ENCODE measurements around the gene ULBP2. TPM values are rescaled to one million over a fixed set of nuclear protein-coding genes. Genes with fewer than 3 reads are reported as not detected.

Gene ULBP2
- total and polyA plus RNA-seq, 2 of the 8 experiments (the other 6 are each of a cell fraction or from before 2014, with no cell fraction given): 0.05 TPM; not detected in 1

DNA sequence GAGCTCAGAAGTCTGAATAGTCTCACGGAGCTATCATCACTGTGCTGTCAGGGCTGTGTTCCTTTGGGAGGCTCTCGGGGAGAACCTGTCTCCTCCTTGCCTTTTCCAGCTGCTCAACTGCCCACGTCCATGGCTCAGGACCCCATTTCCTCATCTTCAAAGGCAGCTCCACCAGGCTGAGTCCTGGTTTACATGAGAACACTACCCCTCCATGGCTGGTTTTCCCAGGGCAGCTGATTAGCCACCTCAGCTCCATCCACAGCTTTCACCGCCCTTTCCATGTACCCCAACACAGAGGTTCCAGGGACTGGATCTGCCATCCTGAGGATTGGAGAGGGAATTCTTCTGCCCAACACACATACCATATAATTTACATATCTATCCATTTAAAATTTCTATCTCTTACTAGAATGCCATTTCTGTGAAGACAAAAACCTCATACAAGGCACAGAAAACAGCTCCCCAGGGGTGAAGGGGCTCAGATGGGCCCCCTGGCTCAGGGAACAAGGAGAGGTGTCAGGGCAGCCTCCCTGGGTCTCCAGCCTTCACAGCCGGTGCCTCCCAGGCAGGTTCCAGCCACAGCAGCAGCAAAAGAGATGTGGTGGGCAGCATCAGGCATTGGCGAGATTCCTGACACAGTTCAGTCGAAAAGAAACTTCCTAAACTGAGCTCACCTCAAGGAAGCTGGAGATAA lies 41.7 kb upstream of the ULBP2 start:
- Histone ChIP-seq H3K18ac (ENCODE audit: extremely low read depth, low read length) (no peak overlapping the region), H3K9ac (replicated peaks in 1 of 4; ENCODE audit: extremely low read depth in 1 of 4, low read depth in 3 of 4, low read length in 3 of 4) (no peak overlapping the region), H2AFZ (ENCODE audit: low read length) (no peak overlapping the region), H3K36me3 (ENCODE audit: control insufficient read depth in 2 of 4, insufficient read depth in 4 of 4, low read length in 3 of 4) (no peaks in the 10 kb centered on the region), H3K4me2 (ENCODE audit: insufficient read depth in 1 of 2, low read depth in 2 of 2, low read length in 2 of 2) (no peak overlapping the region), H2BK12ac (ENCODE audit: low read depth, low read length) (no peak overlapping the region), H3K23ac (ENCODE audit: insufficient read length) (no peak overlapping the region), H3K9me3 (ENCODE audit: insufficient read depth in 2 of 2, low read depth in 1 of 2, low read length in 1 of 2) (no peaks in the 10 kb centered on the region), H3K79me1 (ENCODE audit: low read depth, low read length) (no peaks in the 10 kb centered on the region), H3K14ac (ENCODE audit: insufficient read length) (no peak overlapping the region), H3K56ac (replicated peaks; ENCODE audit: insufficient read length, low read depth, low read length) (no peak overlapping the region), H4K5ac (ENCODE audit: insufficient read length, low read depth, low read length) (no peak overlapping the region), H2BK20ac (ENCODE audit: low read length) (no peak overlapping the region), H4K20me1 (replicated peaks in 1 of 2; ENCODE audit: control insufficient read depth in 1 of 2, insufficient read depth in 2 of 2, low read length in 2 of 2) (no peaks in the 10 kb centered on the region), H3K4me1 (replicated peaks in 1 of 4; ENCODE audit: control insufficient read depth in 3 of 4, insufficient read depth in 4 of 4, low read length in 3 of 4) (peaks cover 0 to 4% (median 0%) of the 10 kb centered on the region in 4 experiments; a peak in 1 of 7 replicates), H4K91ac (replicated peaks; ENCODE audit: insufficient read length, low read length) (no peak overlapping the region), H2BK120ac (replicated peaks; ENCODE audit: low read depth, low read length) (no peak overlapping the region), H3K4ac (replicated peaks; ENCODE audit: insufficient read length, low read depth, low read length) (no peak overlapping the region), H3K79me2 (ENCODE audit: control insufficient read depth in 1 of 2, insufficient read depth in 2 of 2, low read length in 2 of 2) (no peaks in the 10 kb centered on the region), H2BK15ac (ENCODE audit: low read length) (no peak overlapping the region), H2AK5ac (ENCODE audit: low read depth, low read length) (no peak overlapping the region), H4K8ac (ENCODE audit: extremely low read depth, insufficient read depth, low read length) (no peak overlapping the region), H3K27me3 (replicated peaks in 1 of 4; ENCODE audit: control insufficient read depth in 3 of 4, extremely low read depth in 1 of 4, insufficient read depth in 3 of 4, low read length in 3 of 4) (no peaks in the 10 kb centered on the region), H2BK5ac (ENCODE audit: low read depth, low read length) (no peak overlapping the region), H3K4me3 (ENCODE audit: extremely low read depth in 1 of 4, insufficient read depth in 2 of 4, low read depth in 3 of 4, low read length in 4 of 4) (no peak overlapping the region), H3K23me2 (ENCODE audit: low read depth, low read length) (no peaks in the 10 kb centered on the region), H3K27ac (ENCODE audit: low read depth, low read length) (no peak overlapping the region)
- 71% methylated on average over 7 of the region's 7 CpGs; no CpG with 5 or more reads in 1 of the 2 experiments for WGBS, 2 experiments (ENCODE audit: extremely low coverage in 1 of 2, insufficient coverage in 1 of 2, insufficient read length in 1 of 2, insufficient replicate concordance in 2 of 2, low coverage in 1 of 2, low lambda C conversion rate in 2 of 2, missing lambda C conversion rate in 1 of 2)
- TF ChIP-seq ATF2 (IDR thresholded peaks at IDR 0.05; ENCODE audit: low read length) (no peak), EZH2 (IDR thresholded peaks at IDR 0.05; ENCODE audit: low read depth, low read length, severe bottlenecking) (no peak), NRF1 (IDR thresholded peaks at IDR 0.05; ENCODE audit: low read depth, low read length) (no peak), RAD21 (IDR thresholded peaks at IDR 0.05 in 1 of 2, conservative IDR thresholded peaks at IDR 0.05 in 1 of 2; ENCODE audit: low read depth in 2 of 2, low read length in 2 of 2) (no peak), TEAD4 (IDR thresholded peaks at IDR 0.05; ENCODE audit: low read depth, low read length) (no peak)
- DNase-seq (ENCODE audit: low read depth in 1 of 2, low spot score in 2 of 2) (no peak), FAIRE-seq (no peak)
- CTCF ChIA-PET (ENCODE audit: partially characterized antibody): interaction anchor here (1.1 to 3.1 kb wide), 7 partner anchors 11 to 65 kb away, joined by 3 to 13 read pairs (median 4); no protein-coding TSS in a partner anchor
- POLR2A ChIA-PET (ENCODE audit: partially characterized antibody): interaction anchor here (0.6 kb wide), 2 partner anchors 54 to 338 kb away, joined by 3 read pairs; no protein-coding TSS in a partner anchor

Data from H1 (cell line).